Measurements from ENCODE around the gene CD164L2.
A peak's percentile ranks its signal among the peaks of the same experiment; 100 is the strongest.

Gene CD164L2

GRCh38 chr1:27341525-27342252 lies 41.4 kb downstream of the CD164L2 start, which contains the start of gene SYTL1:
Gene SYTL1 (plus strand): TSS chr1:27342022. CDS start chr1:27345335, 3,313 bp downstream.
- H3K36me3 ChIP-seq (ENCODE audit: control insufficient read depth in 5 of 5, insufficient read depth in 5 of 5, low read length in 5 of 5) = peaks cover 0 to 11% (median 8%) of the 10 kb centered on the region in 5 donors
- H3K4me3 ChIP-seq (ENCODE audit: low read depth in 1 of 5, low read length in 5 of 5) = peak within 1 kb of the TSS in 2 of 5 donors; percentile 27 to 36
- H3K4me1 ChIP-seq (ENCODE audit: control insufficient read depth in 5 of 5, insufficient read depth in 5 of 5, low read length in 5 of 5) = peaks cover 0 to 14% (median 0%) of the 10 kb centered on the region in 5 donors
- no peaks in the 10 kb centered on the region for H3K9me3 ChIP-seq (ENCODE audit: control insufficient read depth in 5 of 5, low read length in 5 of 5)
- no peak within 1 kb of the TSS for H3K9ac ChIP-seq (ENCODE audit: low read length in 5 of 5)
- H3K27ac ChIP-seq (ENCODE audit: low read depth, low read length) = no peak within 1 kb of the TSS
- peaks cover 0 to 8% (median 3%) of the 10 kb centered on the region in 5 donors for H3K27me3 ChIP-seq (ENCODE audit: control insufficient read depth in 5 of 5, insufficient read depth in 4 of 5, low read length in 5 of 5)

DNA sequence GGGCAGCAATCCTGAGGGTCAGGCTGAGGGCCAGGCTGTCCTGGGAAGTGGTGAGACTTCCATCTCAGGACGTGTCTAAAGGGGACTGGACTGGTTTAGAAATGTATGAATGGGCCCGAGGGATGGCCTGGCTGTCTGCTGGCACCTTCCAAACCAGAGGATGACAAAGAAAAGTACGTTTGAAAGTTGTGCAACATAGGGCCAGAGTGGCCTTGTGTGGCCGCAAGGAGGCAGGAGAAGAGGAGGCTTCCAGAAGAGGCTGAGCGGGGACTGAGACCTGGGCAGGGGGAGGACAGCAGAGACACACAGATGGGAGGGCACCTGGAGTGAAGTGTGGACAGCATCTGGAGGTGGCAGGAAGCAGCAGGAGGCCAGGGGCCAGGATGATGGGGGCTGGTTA lies 43.9 kb downstream of the CD164L2 start:
- no peak overlapping the region for H3K9ac ChIP-seq (ENCODE audit: low read length in 5 of 5)
- no peaks in the 10 kb centered on the region for H3K9me3 ChIP-seq (ENCODE audit: control insufficient read depth in 5 of 5, low read length in 5 of 5)
- peaks cover 0 to 14% (median 0%) of the 10 kb centered on the region in 5 donors for H3K4me1 ChIP-seq (ENCODE audit: control insufficient read depth in 5 of 5, insufficient read depth in 5 of 5, low read length in 5 of 5)
- H3K27me3 ChIP-seq (ENCODE audit: control insufficient read depth in 5 of 5, insufficient read depth in 4 of 5, low read length in 5 of 5) = peaks cover 0 to 3% (median 2%) of the 10 kb centered on the region in 5 donors
- H3K27ac ChIP-seq (ENCODE audit: low read depth, low read length) = no peak overlapping the region
- H3K36me3 ChIP-seq (ENCODE audit: control insufficient read depth in 5 of 5, insufficient read depth in 5 of 5, low read length in 5 of 5) = peaks cover 0 to 35% (median 33%) of the 10 kb centered on the region in 5 donors
- no peak overlapping the region for H3K4me3 ChIP-seq (ENCODE audit: low read depth in 1 of 5, low read length in 5 of 5)

GRCh38 chr1:27338751-27339150 lies 44.4 kb downstream of the CD164L2 start:
- Histone ChIP-seq H3K4me3 (ENCODE audit: low read depth in 1 of 5, low read length in 5 of 5) (no peak overlapping the region), H3K36me3 (ENCODE audit: control insufficient read depth in 5 of 5, insufficient read depth in 5 of 5, low read length in 5 of 5) (peaks cover 0 to 40% (median 37%) of the 10 kb centered on the region in 5 donors), H3K9me3 (ENCODE audit: control insufficient read depth in 5 of 5, low read length in 5 of 5) (no peaks in the 10 kb centered on the region), H3K4me1 (ENCODE audit: control insufficient read depth in 5 of 5, insufficient read depth in 5 of 5, low read length in 5 of 5) (peaks cover 0 to 14% (median 0%) of the 10 kb centered on the region in 5 donors), H3K9ac (ENCODE audit: low read length in 5 of 5) (no peak overlapping the region), H3K27me3 (ENCODE audit: control insufficient read depth in 5 of 5, insufficient read depth in 4 of 5, low read length in 5 of 5) (peaks cover 0 to 3% (median 2%) of the 10 kb centered on the region in 5 donors), H3K27ac (ENCODE audit: low read depth, low read length) (no peak overlapping the region)

- Histone ChIP-seq H3K36me3 (ENCODE audit: control insufficient read depth in 5 of 5, insufficient read depth in 5 of 5, low read length in 5 of 5) (peaks cover 0 to 59% (median 54%) of the 10 kb centered on the region in 5 donors), H3K27ac (ENCODE audit: low read depth, low read length) (no peak overlapping the region), H3K27me3 (ENCODE audit: control insufficient read depth in 5 of 5, insufficient read depth in 4 of 5, low read length in 5 of 5) (peaks cover 0 to 3% (median 0%) of the 10 kb centered on the region in 5 donors), H3K4me3 (ENCODE audit: low read depth in 1 of 5, low read length in 5 of 5) (no peak overlapping the region), H3K9me3 (ENCODE audit: control insufficient read depth in 5 of 5, low read length in 5 of 5) (no peaks in the 10 kb centered on the region), H3K4me1 (ENCODE audit: control insufficient read depth in 5 of 5, insufficient read depth in 5 of 5, low read length in 5 of 5) (peaks cover 0 to 12% (median 0%) of the 10 kb centered on the region in 5 donors), H3K9ac (ENCODE audit: low read length in 5 of 5) (no peak overlapping the region)
These were observed 46.4 kb downstream of the CD164L2 start for GRCh38 chr1:27336756-27337155.

DNA sequence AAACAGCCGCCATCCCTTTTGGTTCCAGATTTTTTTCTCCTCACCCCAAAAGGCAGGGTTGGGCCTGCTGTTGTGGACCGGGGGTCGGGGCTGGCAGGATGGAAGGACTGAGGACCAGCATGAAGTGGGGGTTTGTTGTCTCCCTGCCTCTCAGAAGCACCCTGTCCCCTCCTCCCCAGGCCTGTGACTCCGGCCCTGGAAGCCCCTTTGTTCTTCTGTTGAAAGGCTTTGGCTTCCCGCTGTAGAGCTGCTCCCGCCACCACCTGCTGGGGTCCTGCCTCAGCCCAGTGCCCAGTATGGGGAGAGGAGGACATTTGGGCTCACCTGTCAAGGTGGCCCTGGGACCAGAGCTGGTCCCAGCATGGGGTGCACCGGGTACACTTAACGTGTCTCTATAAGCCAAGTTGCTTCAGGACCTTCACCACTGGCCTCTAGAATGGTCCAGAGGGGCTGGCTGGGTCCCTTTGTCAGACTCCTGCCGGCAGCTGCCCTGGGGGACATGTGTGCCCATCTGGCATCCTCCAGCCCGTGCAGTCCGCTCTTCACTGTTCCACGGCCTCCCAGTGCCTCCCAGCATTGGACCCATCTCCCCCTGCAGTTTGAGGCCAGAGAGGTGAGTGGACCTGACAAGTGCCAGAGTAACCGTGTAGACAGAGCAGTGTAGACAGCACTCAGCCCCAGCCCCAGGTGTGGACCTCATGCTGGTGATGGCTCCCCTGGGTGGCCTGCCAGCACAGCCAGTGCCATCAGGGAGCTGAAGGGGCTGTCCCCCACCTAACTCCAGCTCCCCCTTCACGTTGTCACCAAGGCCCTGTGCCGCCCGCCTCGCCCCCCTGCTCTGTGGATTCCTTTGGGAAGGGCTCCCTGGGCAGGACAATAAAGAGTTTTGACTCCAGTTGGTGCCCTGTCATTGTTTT lies 47.4 kb downstream of the CD164L2 start:
- Histone ChIP-seq H3K4me3 (ENCODE audit: low read depth in 1 of 5, low read length in 5 of 5) (no peak overlapping the region), H3K9me3 (ENCODE audit: control insufficient read depth in 5 of 5, low read length in 5 of 5) (no peaks in the 10 kb centered on the region), H3K4me1 (ENCODE audit: control insufficient read depth in 5 of 5, insufficient read depth in 5 of 5, low read length in 5 of 5) (peaks cover 0 to 9% (median 0%) of the 10 kb centered on the region in 5 donors), H3K9ac (ENCODE audit: low read length in 5 of 5) (no peak overlapping the region), H3K36me3 (ENCODE audit: control insufficient read depth in 5 of 5, insufficient read depth in 5 of 5, low read length in 5 of 5) (peaks cover 0 to 68% (median 63%) of the 10 kb centered on the region in 5 donors), H3K27ac (ENCODE audit: low read depth, low read length) (no peak overlapping the region), H3K27me3 (ENCODE audit: control insufficient read depth in 5 of 5, insufficient read depth in 4 of 5, low read length in 5 of 5) (no peaks in the 10 kb centered on the region)

DNA sequence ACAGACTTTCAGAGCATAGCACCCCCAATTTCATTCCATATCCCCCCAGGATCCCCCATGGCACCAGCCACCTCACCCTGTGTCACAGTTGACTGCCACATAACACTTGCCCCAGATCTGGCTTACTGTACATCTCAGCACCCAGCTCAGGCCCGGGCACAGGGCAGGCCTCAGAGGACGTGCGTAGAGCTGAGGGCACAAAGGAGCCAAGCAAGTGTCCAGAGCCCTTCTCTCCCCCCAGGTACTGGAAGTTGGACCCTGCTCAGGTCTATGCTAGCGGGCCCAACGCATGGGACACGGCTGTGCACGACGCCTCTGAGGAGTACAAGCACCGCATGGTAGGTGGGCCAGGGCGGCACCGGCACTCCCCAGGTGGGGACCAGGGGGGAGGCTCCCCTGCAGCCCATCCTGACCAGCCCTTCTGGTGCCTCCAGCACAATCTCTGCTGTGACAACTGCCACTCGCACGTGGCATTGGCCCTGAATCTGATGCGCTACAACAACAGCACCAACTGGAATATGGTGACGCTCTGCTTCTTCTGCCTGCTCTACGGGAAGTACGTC lies 49.3 kb downstream of the CD164L2 start:
- Histone ChIP-seq H3K9me3 (ENCODE audit: control insufficient read depth in 5 of 5, low read length in 5 of 5) (no peaks in the 10 kb centered on the region), H3K27ac (ENCODE audit: low read depth, low read length) (no peak overlapping the region), H3K4me3 (ENCODE audit: low read depth in 1 of 5, low read length in 5 of 5) (no peak overlapping the region), H3K4me1 (ENCODE audit: control insufficient read depth in 5 of 5, insufficient read depth in 5 of 5, low read length in 5 of 5) (peaks cover 0 to 7% (median 0%) of the 10 kb centered on the region in 5 donors), H3K36me3 (ENCODE audit: control insufficient read depth in 5 of 5, insufficient read depth in 5 of 5, low read length in 5 of 5) (peaks cover 0 to 71% (median 66%) of the 10 kb centered on the region in 5 donors), H3K27me3 (ENCODE audit: control insufficient read depth in 5 of 5, insufficient read depth in 4 of 5, low read length in 5 of 5) (no peaks in the 10 kb centered on the region), H3K9ac (ENCODE audit: low read length in 5 of 5) (no peak overlapping the region)

DNA sequence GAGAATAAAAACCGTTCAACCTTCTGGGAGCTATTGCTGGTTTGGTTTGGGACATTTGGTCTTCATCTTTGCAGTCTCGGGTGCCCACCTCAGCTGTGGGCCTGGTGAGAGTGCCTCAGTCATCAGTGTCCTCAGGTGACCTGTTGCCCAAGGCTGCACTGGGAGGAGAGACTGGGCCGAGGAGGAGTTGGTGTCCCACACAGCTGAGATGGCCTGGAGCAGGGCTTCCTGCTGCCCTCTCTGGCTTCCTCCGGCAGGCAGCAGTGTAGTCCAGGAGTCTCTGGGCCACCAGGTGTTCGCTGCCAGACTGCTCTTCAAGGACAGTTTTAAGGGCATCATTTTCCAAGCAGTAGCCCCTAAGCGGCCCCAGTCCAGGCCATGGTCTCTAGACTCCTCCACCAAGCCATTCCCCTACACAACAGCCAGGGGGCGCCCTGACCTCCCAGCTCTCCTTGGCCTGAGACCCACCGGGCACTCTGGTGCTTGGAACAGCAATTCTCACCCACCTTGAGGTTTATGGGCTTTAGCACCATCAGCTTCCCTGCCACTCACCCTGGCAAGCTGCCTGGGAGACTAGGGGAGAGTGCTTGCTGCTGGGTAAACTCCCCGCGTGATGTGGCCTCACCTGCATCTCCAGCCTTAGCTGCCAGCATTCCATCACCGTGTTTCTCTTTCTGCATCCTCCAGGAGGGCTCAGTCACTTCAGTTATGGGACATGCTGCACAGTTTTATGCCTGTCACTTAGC lies 50.4 kb downstream of the CD164L2 start:
- peaks cover 0 to 12% (median 4%) of the 10 kb centered on the region in 5 donors for H3K4me1 ChIP-seq (ENCODE audit: control insufficient read depth in 5 of 5, insufficient read depth in 5 of 5, low read length in 5 of 5)
- peaks cover 0 to 78% (median 70%) of the 10 kb centered on the region in 5 donors for H3K36me3 ChIP-seq (ENCODE audit: control insufficient read depth in 5 of 5, insufficient read depth in 5 of 5, low read length in 5 of 5)
- H3K27ac ChIP-seq (ENCODE audit: low read depth, low read length) = no peak overlapping the region
- H3K27me3 ChIP-seq (ENCODE audit: control insufficient read depth in 5 of 5, insufficient read depth in 4 of 5, low read length in 5 of 5) = no peaks in the 10 kb centered on the region
- H3K9me3 ChIP-seq (ENCODE audit: control insufficient read depth in 5 of 5, low read length in 5 of 5) = no peaks in the 10 kb centered on the region
- peak overlapping the region in 2 of 5 donors; percentile 8 to 9 for H3K9ac ChIP-seq (ENCODE audit: low read length in 5 of 5)
- no peak overlapping the region for H3K4me3 ChIP-seq (ENCODE audit: low read depth in 1 of 5, low read length in 5 of 5)

GRCh38 chr1:27331922-27332321 lies 51.2 kb downstream of the CD164L2 start:
- peak overlapping the region in 1 of 5 donors; percentile 9 for H3K9ac ChIP-seq (ENCODE audit: low read length in 5 of 5)
- no peaks in the 10 kb centered on the region for H3K27me3 ChIP-seq (ENCODE audit: control insufficient read depth in 5 of 5, insufficient read depth in 4 of 5, low read length in 5 of 5)
- no peaks in the 10 kb centered on the region for H3K9me3 ChIP-seq (ENCODE audit: control insufficient read depth in 5 of 5, low read length in 5 of 5)
- H3K4me1 ChIP-seq (ENCODE audit: control insufficient read depth in 5 of 5, insufficient read depth in 5 of 5, low read length in 5 of 5) = peaks cover 0 to 14% (median 5%) of the 10 kb centered on the region in 5 donors
- no peak overlapping the region for H3K4me3 ChIP-seq (ENCODE audit: low read depth in 1 of 5, low read length in 5 of 5)
- H3K36me3 ChIP-seq (ENCODE audit: control insufficient read depth in 5 of 5, insufficient read depth in 5 of 5, low read length in 5 of 5) = peaks cover 0 to 80% (median 69%) of the 10 kb centered on the region in 5 donors
- H3K27ac ChIP-seq (ENCODE audit: low read depth, low read length) = no peak overlapping the region

DNA sequence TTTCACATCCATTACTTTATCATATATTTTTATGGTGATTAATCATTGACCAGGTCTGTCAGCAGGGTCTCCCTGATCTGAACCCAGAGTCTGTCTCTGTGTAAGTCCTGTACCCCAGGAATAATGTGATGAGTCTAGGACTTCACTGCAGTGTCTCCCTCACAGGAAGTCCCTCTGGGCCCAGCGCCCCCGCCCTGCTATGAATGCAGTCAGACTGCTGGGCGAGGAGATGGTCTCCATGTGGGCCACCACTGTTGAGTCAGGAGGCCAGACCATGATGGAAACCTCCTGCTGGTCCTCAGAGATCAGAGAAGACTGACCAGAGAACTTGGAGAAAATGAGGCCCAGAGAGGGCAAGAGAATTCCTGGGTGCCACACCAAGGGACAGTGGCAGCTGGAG lies 51.7 kb downstream of the CD164L2 start:
- no peak overlapping the region for H3K9ac ChIP-seq (ENCODE audit: low read length in 5 of 5)
- H3K9me3 ChIP-seq (ENCODE audit: control insufficient read depth in 5 of 5, low read length in 5 of 5) = no peaks in the 10 kb centered on the region
- H3K27ac ChIP-seq (ENCODE audit: low read depth, low read length) = no peak overlapping the region
- H3K4me3 ChIP-seq (ENCODE audit: low read depth in 1 of 5, low read length in 5 of 5) = no peak overlapping the region
- H3K36me3 ChIP-seq (ENCODE audit: control insufficient read depth in 5 of 5, insufficient read depth in 5 of 5, low read length in 5 of 5) = peaks cover 0 to 75% (median 67%) of the 10 kb centered on the region in 5 donors
- H3K4me1 ChIP-seq (ENCODE audit: control insufficient read depth in 5 of 5, insufficient read depth in 5 of 5, low read length in 5 of 5) = peaks cover 2 to 19% (median 5%) of the 10 kb centered on the region in 5 donors
- no peaks in the 10 kb centered on the region for H3K27me3 ChIP-seq (ENCODE audit: control insufficient read depth in 5 of 5, insufficient read depth in 4 of 5, low read length in 5 of 5)

Data from subcutaneous abdominal adipose tissue (tissue), 5 donors.